Measurements from ENCODE around the gene POLR3F.
A peak's percentile ranks its signal among the peaks of the same experiment; 100 is the strongest.
"Not testable (repeated sequence)": the region's sequence is repeated elsewhere in the genome, so short reads cannot be mapped to it uniquely, and the experiment has no call there.

Gene POLR3F

GRCh38 chr20:18501672-18502071 is 34.5 kb downstream of the POLR3F start:
- DNase-seq; H3K36me3 ChIP-seq (ENCODE audit: control insufficient read depth, insufficient read depth, low read length); H3K4me3 ChIP-seq (ENCODE audit: insufficient read depth, low read depth, low read length, poor library complexity, severe bottlenecking): not testable (repeated sequence)

GRCh38 chr20:18504479-18505060 is 37.4 kb downstream of the POLR3F start:
- H3K27ac ChIP-seq (ENCODE audit: insufficient read depth, low read length, poor library complexity, severe bottlenecking): no peak overlapping the region
- no peak for DNase-seq
- H3K4me3 ChIP-seq (ENCODE audit: insufficient read depth, low read depth, low read length, poor library complexity, severe bottlenecking): no peak overlapping the region
- H3K9me3 ChIP-seq (ENCODE audit: control insufficient read depth, low read length): no peaks in the 10 kb centered on the region
- peaks cover 13% of the 10 kb centered on the region for H3K4me1 ChIP-seq (ENCODE audit: control insufficient read depth, insufficient read depth, low read length, poor library complexity, severe bottlenecking)
- H3K27me3 ChIP-seq (replicated peaks; ENCODE audit: control insufficient read depth, insufficient read depth, low read length, poor library complexity, severe bottlenecking): no peaks in the 10 kb centered on the region
- no peaks in the 10 kb centered on the region for H3K36me3 ChIP-seq (ENCODE audit: control insufficient read depth, insufficient read depth, low read length)

More at GRCh38 chr20:18501672-18502071, 34.5 kb downstream of the POLR3F start:
- not testable (repeated sequence) for H3K9me3 ChIP-seq (ENCODE audit: control insufficient read depth, low read length); H3K27ac ChIP-seq (ENCODE audit: insufficient read depth, low read length, poor library complexity, severe bottlenecking); H3K27me3 ChIP-seq (replicated peaks; ENCODE audit: control insufficient read depth, insufficient read depth, low read length, poor library complexity, severe bottlenecking); H3K4me1 ChIP-seq (ENCODE audit: control insufficient read depth, insufficient read depth, low read length, poor library complexity, severe bottlenecking)

- Histone ChIP-seq H3K4me3 (ENCODE audit: insufficient read depth, low read depth, low read length, poor library complexity, severe bottlenecking) (peak overlapping the region; percentile 43), H3K27ac (ENCODE audit: insufficient read depth, low read length, poor library complexity, severe bottlenecking) (peak overlapping the region; percentile 96), H3K36me3 (ENCODE audit: control insufficient read depth, insufficient read depth, low read length) (peaks cover 6% of the 10 kb centered on the region), H3K4me1 (ENCODE audit: control insufficient read depth, insufficient read depth, low read length, poor library complexity, severe bottlenecking) (peaks cover 13% of the 10 kb centered on the region), H3K27me3 (replicated peaks; ENCODE audit: control insufficient read depth, insufficient read depth, low read length, poor library complexity, severe bottlenecking) (no peaks in the 10 kb centered on the region), H3K9me3 (ENCODE audit: control insufficient read depth, low read length) (no peaks in the 10 kb centered on the region)
- DNase-seq: peak in 1 of 3 donors; percentile 1
These were observed 39.6 kb downstream of the POLR3F start for GRCh38 chr20:18506744-18507143.

- Histone ChIP-seq H3K27ac (ENCODE audit: insufficient read depth, low read length, poor library complexity, severe bottlenecking) (peak within 1 kb of the TSS; percentile 96), H3K9me3 (ENCODE audit: control insufficient read depth, low read length) (no peaks in the 10 kb centered on the region), H3K27me3 (replicated peaks; ENCODE audit: control insufficient read depth, insufficient read depth, low read length, poor library complexity, severe bottlenecking) (no peaks in the 10 kb centered on the region), H3K4me3 (ENCODE audit: insufficient read depth, low read depth, low read length, poor library complexity, severe bottlenecking) (peak within 1 kb of the TSS; percentile 75), H3K36me3 (ENCODE audit: control insufficient read depth, insufficient read depth, low read length) (peaks cover 10% of the 10 kb centered on the region), H3K4me1 (ENCODE audit: control insufficient read depth, insufficient read depth, low read length, poor library complexity, severe bottlenecking) (peaks cover 13% of the 10 kb centered on the region)
- peak; percentile 96 to 99 (median 96) for DNase-seq
These were observed 40.3 kb downstream of the POLR3F start, which contains the start of gene SEC23B for GRCh38 chr20:18507218-18508191. TSS of gene SEC23B (plus strand) at chr20:18507940. CDS start at chr20:18510836, 2,896 bp downstream.

GRCh38 chr20:18511571-18511970 is 44.4 kb downstream of the POLR3F start:
- Histone ChIP-seq H3K9me3 (ENCODE audit: control insufficient read depth, low read length) (no peaks in the 10 kb centered on the region), H3K27ac (ENCODE audit: insufficient read depth, low read length, poor library complexity, severe bottlenecking) (no peak overlapping the region), H3K27me3 (replicated peaks; ENCODE audit: control insufficient read depth, insufficient read depth, low read length, poor library complexity, severe bottlenecking) (no peaks in the 10 kb centered on the region), H3K36me3 (ENCODE audit: control insufficient read depth, insufficient read depth, low read length) (peaks cover 39% of the 10 kb centered on the region), H3K4me3 (ENCODE audit: insufficient read depth, low read depth, low read length, poor library complexity, severe bottlenecking) (no peak overlapping the region), H3K4me1 (ENCODE audit: control insufficient read depth, insufficient read depth, low read length, poor library complexity, severe bottlenecking) (peaks cover 10% of the 10 kb centered on the region)
- DNase-seq: no peak

GRCh38 chr20:18513208-18513607 is 46.0 kb downstream of the POLR3F start:
- H3K4me1 ChIP-seq (ENCODE audit: control insufficient read depth, insufficient read depth, low read length, poor library complexity, severe bottlenecking): peaks cover 2% of the 10 kb centered on the region
- H3K27ac ChIP-seq (ENCODE audit: insufficient read depth, low read length, poor library complexity, severe bottlenecking): no peak overlapping the region
- H3K9me3 ChIP-seq (ENCODE audit: control insufficient read depth, low read length): no peaks in the 10 kb centered on the region
- H3K4me3 ChIP-seq (ENCODE audit: insufficient read depth, low read depth, low read length, poor library complexity, severe bottlenecking): no peak overlapping the region
- peaks cover 43% of the 10 kb centered on the region for H3K36me3 ChIP-seq (ENCODE audit: control insufficient read depth, insufficient read depth, low read length)
- no peak for DNase-seq
- H3K27me3 ChIP-seq (replicated peaks; ENCODE audit: control insufficient read depth, insufficient read depth, low read length, poor library complexity, severe bottlenecking): no peaks in the 10 kb centered on the region

- Histone ChIP-seq H3K4me3 (ENCODE audit: insufficient read depth, low read depth, low read length, poor library complexity, severe bottlenecking) (no peak overlapping the region), H3K36me3 (ENCODE audit: control insufficient read depth, insufficient read depth, low read length) (peaks cover 43% of the 10 kb centered on the region), H3K27me3 (replicated peaks; ENCODE audit: control insufficient read depth, insufficient read depth, low read length, poor library complexity, severe bottlenecking) (no peaks in the 10 kb centered on the region), H3K27ac (ENCODE audit: insufficient read depth, low read length, poor library complexity, severe bottlenecking) (no peak overlapping the region), H3K4me1 (ENCODE audit: control insufficient read depth, insufficient read depth, low read length, poor library complexity, severe bottlenecking) (no peaks in the 10 kb centered on the region), H3K9me3 (ENCODE audit: control insufficient read depth, low read length) (no peaks in the 10 kb centered on the region)
- no peak for DNase-seq
These were observed 46.9 kb downstream of the POLR3F start for GRCh38 chr20:18514127-18514526.

GRCh38 chr20:18515973-18516372 is 48.8 kb downstream of the POLR3F start:
- no peak for DNase-seq

GRCh38 chr20:18522066-18522465 is 54.9 kb downstream of the POLR3F start:
- peaks cover 22% of the 10 kb centered on the region for H3K36me3 ChIP-seq (ENCODE audit: control insufficient read depth, insufficient read depth, low read length)
- not testable (repeated sequence) for H3K27me3 ChIP-seq (replicated peaks; ENCODE audit: control insufficient read depth, insufficient read depth, low read length, poor library complexity, severe bottlenecking); DNase-seq; H3K4me3 ChIP-seq (ENCODE audit: insufficient read depth, low read depth, low read length, poor library complexity, severe bottlenecking); H3K27ac ChIP-seq (ENCODE audit: insufficient read depth, low read length, poor library complexity, severe bottlenecking); H3K9me3 ChIP-seq (ENCODE audit: control insufficient read depth, low read length); H3K4me1 ChIP-seq (ENCODE audit: control insufficient read depth, insufficient read depth, low read length, poor library complexity, severe bottlenecking)

More at GRCh38 chr20:18515973-18516372, 48.8 kb downstream of the POLR3F start:
- Histone ChIP-seq H3K4me3 (ENCODE audit: insufficient read depth, low read depth, low read length, poor library complexity, severe bottlenecking) (no peak overlapping the region), H3K9me3 (ENCODE audit: control insufficient read depth, low read length) (no peaks in the 10 kb centered on the region), H3K4me1 (ENCODE audit: control insufficient read depth, insufficient read depth, low read length, poor library complexity, severe bottlenecking) (no peaks in the 10 kb centered on the region), H3K27me3 (replicated peaks; ENCODE audit: control insufficient read depth, insufficient read depth, low read length, poor library complexity, severe bottlenecking) (no peaks in the 10 kb centered on the region), H3K36me3 (ENCODE audit: control insufficient read depth, insufficient read depth, low read length) (peaks cover 40% of the 10 kb centered on the region), H3K27ac (ENCODE audit: insufficient read depth, low read length, poor library complexity, severe bottlenecking) (no peak overlapping the region)

- no peak overlapping the region for H3K27ac ChIP-seq (ENCODE audit: insufficient read depth, low read length, poor library complexity, severe bottlenecking)
- H3K9me3 ChIP-seq (ENCODE audit: control insufficient read depth, low read length): no peaks in the 10 kb centered on the region
- H3K4me3 ChIP-seq (ENCODE audit: insufficient read depth, low read depth, low read length, poor library complexity, severe bottlenecking): no peak overlapping the region
- H3K4me1 ChIP-seq (ENCODE audit: control insufficient read depth, insufficient read depth, low read length, poor library complexity, severe bottlenecking): no peaks in the 10 kb centered on the region
- DNase-seq: no peak
- H3K27me3 ChIP-seq (replicated peaks; ENCODE audit: control insufficient read depth, insufficient read depth, low read length, poor library complexity, severe bottlenecking): no peaks in the 10 kb centered on the region
- peaks cover 32% of the 10 kb centered on the region for H3K36me3 ChIP-seq (ENCODE audit: control insufficient read depth, insufficient read depth, low read length)
These were observed 55.9 kb downstream of the POLR3F start for GRCh38 chr20:18523066-18523465.

Measured in effector memory CD4-positive, alpha-beta T cell (primary cell).